ENCODE data around the gene TEC. TPM values are rescaled to one million over a fixed set of nuclear protein-coding genes. Genes with fewer than 3 reads are reported as not detected.

The TEC gene
- total and polyA plus RNA-seq, 9 of the 15 experiments (the other 6 are each of a cell fraction or from before 2014, with no cell fraction given): 5.3 to 14.7 (median 8.8) TPM

- BruUV-seq (replicated peaks): no TSS peak
- Histone ChIP-seq H2AFZ (ENCODE audit: low read depth, low read length) (peak overlapping the region; percentile 73), H3K79me2 (ENCODE audit: control insufficient read depth, insufficient read depth, low read length) (peaks cover 64% of the 10 kb centered on the region), H3K36me3 (ENCODE audit: control insufficient read depth, insufficient read depth, low read length) (no peaks in the 10 kb centered on the region), H3K4me2 (ENCODE audit: insufficient read depth, low read length) (peak overlapping the region; percentile 74), H3K9me1 (ENCODE audit: control insufficient read depth, insufficient read depth, low read length) (no peaks in the 10 kb centered on the region), H3K4me3 (no peak overlapping the region), H3K4me1 (replicated peaks in 1 of 2; ENCODE audit: control insufficient read depth in 2 of 2, insufficient read depth in 2 of 2, low read length in 2 of 2) (peaks cover 0 to 24% of the 10 kb centered on the region in 2 experiments; a peak in 4 of 5 replicates), H3K27ac (ENCODE audit: extremely low read depth, low read depth, low read length) (peak overlapping the region; percentile 83), H3K9ac (ENCODE audit: insufficient read depth in 1 of 2, low read depth in 2 of 2, low read length in 2 of 2) (peak overlapping the region in 1 of 2 experiments; percentile 35; a peak in 1 of 4 replicates), H3K9me3 (replicated peaks; ENCODE audit: control insufficient read depth, insufficient read depth, low read depth, low read length) (no peaks in the 10 kb centered on the region), H3K27me3 (ENCODE audit: control insufficient read depth in 2 of 2, insufficient read depth in 2 of 2, low read length in 2 of 2) (no peaks in the 10 kb centered on the region), H4K20me1 (replicated peaks; ENCODE audit: control insufficient read depth, insufficient read depth, low read length) (no peaks in the 10 kb centered on the region)
- DNase-seq (ENCODE audit: extremely low read depth in 1 of 4, low spot score in 3 of 4): peak; percentile 32 to 83 (median 50)
- ChIA-PET POLR2A (interaction anchor here (0.6 to 1.7 kb wide), 4 partner anchors 11 to 44 kb away, joined by 3 to 7 read pairs (median 4); no protein-coding TSS in a partner anchor), CTCF (ENCODE audit: low intra/inter-chr PET ratio) (no interaction called here)
- intact Hi-C loops (cut with micrococcal nuclease): loop anchor here (2.0 kb wide), 1 partner anchor 57 kb away; the partner anchor contains the start of gene TEC
- FAIRE-seq: peak; percentile 86
- in situ Hi-C loops (cut with MboI): no loop called here
- 1% methylated on average over 6 of the region's 6 CpGs for WGBS (ENCODE audit: insufficient coverage, low coverage, missing lambda C conversion rate)
- peak; percentile 88 for ATAC-seq
- TF ChIP-seq MTA3 (IDR thresholded peaks at IDR 0.05; ENCODE audit: borderline replicate concordance): 0 out of 2 replicates have a peak, but pooled peaks have one; percentile 47
- TF ChIP-seq PHTF2 (CRISPR knock-in tag; IDR thresholded peaks at IDR 0.05): no peak
- no peak for TF ChIP-seq MCM3 (IDR thresholded peaks at IDR 0.05)
- TF ChIP-seq ZSCAN29 (IDR thresholded peaks at IDR 0.05): no peak
- TF ChIP-seq HEY1 (CRISPR knock-in tag; IDR thresholded peaks at IDR 0.05; ENCODE audit: borderline replicate concordance): no peak
- TF ChIP-seq THAP12 (CRISPR knock-in tag; IDR thresholded peaks at IDR 0.05): no peak
- no peak for TF ChIP-seq NRF1 (conservative IDR thresholded peaks at IDR 0.05 in 1 of 2, IDR thresholded peaks at IDR 0.05 in 1 of 2)
- TF ChIP-seq ATF1 (CRISPR knock-in tag; IDR thresholded peaks at IDR 0.05): no peak
- TF ChIP-seq ATF1 (tag; IDR thresholded peaks at IDR 0.05): no peak
- no peak for TF ChIP-seq USF2 (CRISPR knock-in tag; IDR thresholded peaks at IDR 0.05)
- peak; percentile 68 for TF ChIP-seq CHAMP1 (IDR thresholded peaks at IDR 0.05)
- no peak for TF ChIP-seq ZNF175 (CRISPR knock-in tag; IDR thresholded peaks at IDR 0.05; ENCODE audit: low read depth)
- no peak for TF ChIP-seq BRCA1 (IDR thresholded peaks at IDR 0.05)
- no peak for TF ChIP-seq BRCA1 (CRISPR knock-in tag; IDR thresholded peaks at IDR 0.05)
- peak; percentile 59; the same call in 1 of the 2 replicates for TF ChIP-seq ZNF311 (CRISPR knock-in tag; IDR thresholded peaks at IDR 0.05)
- no peak for TF ChIP-seq COPS2 (conservative IDR thresholded peaks at IDR 0.05)
- no peak for TF ChIP-seq SP1 (CRISPR knock-in tag; IDR thresholded peaks at IDR 0.05)
- no peak for TF ChIP-seq SAFB2 (IDR thresholded peaks at IDR 0.05; ENCODE audit: borderline replicate concordance, low read depth, low read length, severe bottlenecking)
- no peak for TF ChIP-seq DNMT1 (IDR thresholded peaks at IDR 0.05)
Measured at GRCh38 chr4:48212165-48212564, 57.5 kb downstream of the TEC start.

Measured in K562 (cell line).